ENCODE results near the gene HNRNPR.

DNA sequence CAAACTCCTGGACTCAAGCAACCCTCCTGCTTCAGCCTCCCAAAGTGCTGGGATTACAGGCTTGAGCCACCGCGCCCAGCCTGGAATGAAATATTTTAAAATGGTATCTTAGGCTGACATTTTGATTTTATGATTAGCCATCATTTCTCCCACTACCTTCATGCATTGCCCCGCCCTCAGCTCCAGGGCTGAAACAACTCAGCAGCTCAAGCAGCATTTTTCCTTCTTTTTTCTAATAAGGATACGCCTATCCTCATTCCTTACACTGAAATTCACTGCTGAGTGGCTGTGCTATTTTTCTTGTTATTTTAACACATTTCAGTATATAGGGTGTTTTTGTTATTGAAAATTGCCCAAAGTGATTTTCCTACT, 70.0 kb downstream of the HNRNPR start:
- TF ChIP-seq, protein P1, sequence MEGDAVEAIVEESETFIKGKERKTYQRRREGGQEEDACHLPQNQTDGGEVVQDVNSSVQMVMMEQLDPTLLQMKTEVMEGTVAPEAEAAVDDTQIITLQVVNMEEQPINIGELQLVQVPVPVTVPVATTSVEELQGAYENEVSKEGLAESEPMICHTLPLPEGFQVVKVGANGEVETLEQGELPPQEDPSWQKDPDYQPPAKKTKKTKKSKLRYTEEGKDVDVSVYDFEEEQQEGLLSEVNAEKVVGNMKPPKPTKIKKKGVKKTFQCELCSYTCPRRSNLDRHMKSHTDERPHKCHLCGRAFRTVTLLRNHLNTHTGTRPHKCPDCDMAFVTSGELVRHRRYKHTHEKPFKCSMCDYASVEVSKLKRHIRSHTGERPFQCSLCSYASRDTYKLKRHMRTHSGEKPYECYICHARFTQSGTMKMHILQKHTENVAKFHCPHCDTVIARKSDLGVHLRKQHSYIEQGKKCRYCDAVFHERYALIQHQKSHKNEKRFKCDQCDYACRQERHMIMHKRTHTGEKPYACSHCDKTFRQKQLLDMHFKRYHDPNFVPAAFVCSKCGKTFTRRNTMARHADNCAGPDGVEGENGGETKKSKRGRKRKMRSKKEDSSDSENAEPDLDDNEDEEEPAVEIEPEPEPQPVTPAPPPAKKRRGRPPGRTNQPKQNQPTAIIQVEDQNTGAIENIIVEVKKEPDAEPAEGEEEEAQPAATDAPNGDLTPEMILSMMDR (conservative IDR thresholded peaks at IDR 0.05; ENCODE audit: low read depth, low read length), result no peak
- TF ChIP-seq EZH2 (IDR thresholded peaks at IDR 0.05; ENCODE audit: low read length, unreplicated experiment), result no peak

Measured in PC-3 (cell line).